ENCODE results near the gene RNF227.
A peak's percentile ranks its signal among the peaks of the same experiment; 100 is the strongest.
"Not testable (repeated sequence)": the region's sequence is repeated elsewhere in the genome, so short reads cannot be mapped to it uniquely, and the experiment has no call there.

RNF227 gene

DNA sequence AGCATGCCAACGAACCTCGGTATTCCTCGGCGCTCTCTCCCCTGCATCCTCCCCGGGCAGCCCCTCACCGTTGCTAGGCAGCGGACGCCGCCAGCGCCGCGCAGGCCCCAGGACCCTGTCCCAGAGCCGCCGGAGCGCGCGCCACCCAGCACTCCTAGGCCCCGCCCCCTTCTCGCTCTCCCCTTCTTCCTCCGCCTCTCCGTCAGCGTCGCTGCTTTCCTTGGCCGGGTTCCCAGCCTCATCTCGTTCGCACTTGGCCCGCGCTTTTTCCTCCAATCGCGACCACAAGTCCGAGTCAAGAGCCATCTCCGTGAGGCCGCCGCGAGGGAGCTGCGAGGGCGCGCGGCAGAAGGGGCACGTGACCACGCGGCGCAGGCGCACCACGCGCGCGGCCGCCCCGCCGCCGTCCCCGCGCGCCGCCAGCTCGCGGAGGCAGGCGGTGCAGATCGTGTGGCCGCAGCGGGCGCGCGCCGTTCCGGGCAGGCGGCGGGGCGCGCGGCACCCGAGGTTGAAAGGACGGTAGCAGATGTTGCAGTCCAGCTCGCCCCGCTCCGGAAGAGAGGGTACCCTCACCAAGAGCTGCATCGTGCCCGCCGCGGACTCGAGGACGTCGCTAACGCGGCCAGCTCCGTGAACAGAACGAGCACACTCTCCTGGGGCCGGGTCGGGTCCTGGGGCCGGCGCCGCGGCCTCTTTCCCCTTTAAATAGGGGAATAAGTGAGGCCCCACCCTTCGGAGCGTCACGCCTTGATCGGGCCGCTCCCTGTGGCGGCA lies at the start of gene RNF227:
RNF227 (minus strand) TSS at position 679 of the 774 bp plus-strand sequence; CDS start at position 585, 94 bp downstream.
- DNase-seq = peak; percentile 95

DNA sequence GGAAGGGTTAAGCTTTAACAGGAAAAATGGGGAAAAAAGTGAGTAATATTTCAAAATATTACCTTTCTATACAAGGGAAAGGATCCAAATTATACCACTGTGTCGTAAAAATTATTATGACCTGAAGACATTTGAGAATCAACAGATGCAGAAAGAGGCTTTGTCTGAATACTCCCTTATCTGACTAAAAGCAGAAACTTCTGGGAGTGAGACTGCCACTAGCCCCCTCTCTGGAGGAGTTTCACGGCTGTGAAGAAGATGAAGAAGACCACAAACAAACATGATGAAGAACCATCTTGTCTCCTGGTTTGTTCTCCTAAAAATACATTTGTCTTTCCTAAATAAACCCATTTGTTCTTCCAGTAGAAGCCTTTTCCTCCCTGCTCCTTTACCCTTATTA lies 45.3 kb upstream of the RNF227 start:
- DNase-seq = no peak

DNA sequence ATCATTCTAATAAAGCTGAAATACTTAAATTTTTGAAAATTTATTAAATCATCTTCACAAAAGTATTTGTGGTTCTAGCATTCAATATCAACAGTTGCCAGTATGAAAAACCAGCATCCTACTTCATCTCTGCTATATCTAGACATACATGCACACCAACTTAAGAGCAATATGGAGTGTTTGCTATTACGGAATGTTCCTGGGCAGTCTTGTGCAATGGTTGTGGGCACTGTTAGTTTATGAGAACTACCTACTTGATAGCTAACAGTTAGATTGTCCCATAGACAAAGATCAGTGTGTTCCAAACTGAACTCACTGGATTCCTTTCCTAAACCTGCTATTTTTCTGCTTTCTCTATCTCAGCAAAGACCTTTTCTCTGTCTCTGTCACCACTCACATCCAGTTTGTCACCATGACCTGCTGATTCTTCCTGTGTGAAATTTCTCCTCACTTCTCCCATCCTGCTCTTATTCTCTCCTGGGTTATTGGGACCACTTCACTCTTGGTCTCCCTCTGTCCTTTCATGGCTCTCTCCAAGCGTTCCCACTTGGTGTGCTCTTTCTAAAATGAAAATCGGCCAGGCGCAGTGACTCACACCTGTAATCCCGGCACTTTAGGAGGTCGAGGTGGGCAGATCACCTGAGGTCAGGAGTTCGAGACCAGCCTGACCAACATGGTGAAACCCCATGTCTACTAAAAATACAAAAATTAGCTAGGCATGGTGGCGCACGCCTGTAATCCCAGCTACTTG lies 43.6 kb upstream of the RNF227 start:
- no peak for DNase-seq

DNA sequence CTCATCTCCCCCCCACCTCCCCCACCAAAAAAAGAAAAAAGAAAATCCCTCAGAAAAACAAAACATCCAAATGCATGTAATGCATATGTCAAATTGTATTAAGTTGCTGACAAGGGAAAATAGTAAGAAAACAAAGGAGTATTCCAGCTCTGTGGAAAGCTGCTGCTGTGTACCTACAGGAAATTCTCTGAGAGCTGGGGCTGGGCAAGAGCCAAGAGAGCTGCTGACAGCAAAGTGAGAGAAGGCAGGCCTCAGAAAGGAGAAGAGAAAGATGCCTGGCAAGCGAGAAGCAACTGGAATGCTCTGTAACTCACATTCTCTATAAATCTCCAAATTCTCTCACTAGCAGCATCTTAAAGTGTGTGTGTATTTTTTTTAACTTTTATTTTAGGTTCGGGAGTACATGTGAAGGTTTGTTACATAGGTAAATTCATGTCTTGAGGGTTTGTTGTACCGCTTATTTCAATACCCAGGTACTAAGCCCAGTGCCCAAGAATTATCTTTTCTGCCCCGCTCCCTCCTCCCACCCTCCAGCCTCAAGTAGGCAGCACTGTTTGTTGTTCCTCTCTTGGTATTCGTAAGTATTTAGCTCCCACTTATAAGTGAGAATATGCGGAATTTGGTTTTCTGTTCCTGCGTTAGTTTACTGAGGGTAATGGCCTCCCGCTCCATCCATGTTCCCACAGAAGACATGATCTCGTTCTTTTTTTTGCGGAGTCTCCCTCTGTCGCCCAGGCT lies 40.3 kb upstream of the RNF227 start:
- DNase-seq = no peak

DNA sequence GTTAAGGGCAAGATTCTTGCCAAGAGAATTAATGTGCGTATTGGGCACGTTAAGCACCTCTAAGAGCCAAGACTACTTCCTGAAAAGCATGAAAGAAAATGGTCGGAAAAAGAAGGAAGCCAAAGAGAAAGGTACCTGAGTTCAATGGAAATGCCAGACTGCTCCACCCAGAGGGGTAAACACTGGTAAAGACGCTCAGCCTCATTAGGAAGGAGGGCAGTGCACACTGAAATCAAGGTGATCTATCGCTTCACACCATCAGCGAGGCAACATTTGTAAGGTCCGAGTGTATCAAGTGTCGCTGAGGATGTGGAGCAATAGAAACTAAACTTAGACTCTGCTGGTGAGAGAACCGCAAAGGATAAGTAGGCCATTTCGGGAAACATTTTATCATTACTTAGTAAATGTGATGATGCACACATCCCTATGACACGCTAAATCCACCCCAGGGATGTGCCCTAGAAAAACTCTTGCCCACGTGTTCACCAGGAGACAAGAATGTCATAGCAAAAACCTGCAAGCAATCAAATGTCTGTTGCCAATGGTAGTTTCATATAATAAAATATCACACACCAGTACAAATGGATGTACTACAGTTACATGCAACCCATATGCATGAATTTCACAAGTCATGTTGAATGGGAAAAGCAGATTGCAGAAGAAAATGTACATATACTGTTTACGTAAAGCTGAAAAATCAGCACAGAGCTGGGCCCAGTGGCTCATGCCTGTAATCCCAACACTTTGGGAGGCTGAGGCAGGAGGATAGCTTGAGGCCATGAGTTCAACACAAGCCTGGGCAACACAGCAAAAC lies 39.5 kb upstream of the RNF227 start:
- no peak for DNase-seq

DNA sequence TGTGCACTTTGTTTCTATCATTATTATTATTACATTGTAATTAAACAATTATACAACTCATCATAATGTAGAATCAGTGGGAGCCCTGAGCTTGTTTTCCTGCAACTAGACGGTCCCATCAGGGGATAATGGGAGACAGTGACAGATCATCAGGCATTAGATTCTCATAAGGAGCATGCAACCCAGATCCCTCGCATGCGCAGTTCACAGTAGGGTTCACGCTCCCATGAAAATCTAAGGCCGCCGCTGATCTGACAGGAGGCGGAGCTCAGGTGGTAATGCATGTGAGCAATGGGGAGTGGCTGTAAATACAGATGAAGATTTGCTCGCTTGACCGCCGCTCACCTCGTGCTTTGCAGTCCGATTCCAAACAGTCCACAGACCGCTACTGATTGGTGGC lies 37.2 kb upstream of the RNF227 start:
- DNase-seq = not testable (repeated sequence)

DNA sequence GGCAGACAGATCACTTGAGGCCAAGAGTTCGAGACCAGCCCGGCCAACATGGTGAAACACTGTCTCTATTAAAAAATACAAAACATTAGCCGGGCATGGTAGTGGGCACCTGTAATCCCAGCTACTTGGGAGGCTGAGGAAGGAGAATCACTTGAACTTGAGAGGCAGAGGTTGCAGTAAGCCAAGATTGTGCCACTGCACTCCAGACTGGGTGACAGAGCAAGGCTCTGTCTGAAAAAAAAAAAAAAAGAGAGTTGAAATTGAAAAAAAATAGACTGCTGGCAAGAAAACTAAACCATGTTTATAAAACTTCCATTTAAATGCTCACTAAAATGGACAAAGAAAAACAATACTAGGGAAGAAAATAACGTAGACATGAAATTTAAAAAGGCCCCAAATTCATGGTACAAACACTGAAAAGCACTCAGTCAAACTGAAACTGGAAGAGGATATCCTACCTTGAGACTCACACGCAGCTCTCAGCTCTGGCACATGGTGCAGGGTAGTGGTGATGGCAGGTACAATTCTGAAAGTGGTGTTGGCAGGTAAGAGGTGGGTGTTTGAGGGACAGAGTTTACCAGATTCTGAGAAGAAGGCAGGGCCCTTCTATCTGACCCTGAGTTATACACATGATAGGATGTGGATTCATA lies 35.2 kb upstream of the RNF227 start:
- no peak for DNase-seq

DNA sequence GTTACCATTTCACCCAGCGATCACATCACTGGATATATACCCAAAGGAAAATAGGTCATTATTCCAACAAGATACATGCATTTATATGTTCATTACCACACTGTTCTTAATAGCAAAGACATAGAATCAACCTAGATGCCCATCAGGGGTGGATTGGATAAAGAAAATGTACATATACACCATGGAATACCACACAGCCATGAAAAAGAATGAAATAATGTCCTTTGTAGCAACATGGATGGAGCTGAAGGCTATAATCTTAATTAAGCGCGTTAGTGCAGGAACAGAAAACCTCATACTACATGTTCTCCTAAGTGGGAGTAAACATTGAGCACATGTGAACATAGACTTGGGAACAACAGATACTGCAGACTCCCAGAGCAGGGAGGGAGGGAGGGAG lies 34.5 kb upstream of the RNF227 start:
- DNase-seq = no peak

DNA sequence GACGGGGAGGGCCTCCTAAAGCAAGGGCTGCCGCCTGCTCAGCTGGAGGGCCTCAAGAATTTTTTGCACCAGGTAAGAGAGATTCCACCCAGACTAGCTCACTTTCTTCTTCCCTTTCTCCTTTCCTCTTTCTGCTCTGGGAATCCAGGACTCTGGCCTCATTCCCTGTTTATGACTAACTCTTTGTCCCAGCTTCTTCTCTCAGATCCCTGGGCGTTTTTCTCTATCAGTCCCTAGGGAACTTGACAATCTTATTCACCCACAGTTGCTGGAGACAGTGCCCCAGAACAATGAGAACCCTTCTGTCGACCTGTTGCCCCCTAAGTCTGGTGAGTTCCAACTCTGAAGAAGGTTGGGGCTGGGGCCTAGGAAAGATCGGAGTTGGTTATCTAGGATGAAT lies 31.6 kb upstream of the RNF227 start:
- DNase-seq = no peak

DNA sequence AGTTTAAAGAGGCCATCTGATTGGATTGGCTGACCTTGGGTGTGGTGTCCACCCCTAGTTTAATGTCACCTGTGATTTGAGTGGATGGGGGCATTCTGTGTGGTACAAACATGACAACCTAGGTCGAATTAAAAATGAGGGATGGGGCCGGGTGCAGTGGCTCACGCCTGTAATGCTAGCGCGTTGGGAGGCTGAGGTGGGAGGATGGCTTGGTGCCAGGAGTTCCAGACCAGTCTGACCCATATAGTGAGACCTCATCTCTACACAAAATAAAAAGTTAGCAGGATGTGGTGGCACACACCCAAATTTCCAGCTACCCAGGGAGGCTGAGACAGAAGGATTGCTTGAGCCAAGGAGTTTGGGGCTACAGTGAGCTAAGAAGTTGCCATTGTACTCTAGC lies 30.4 kb upstream of the RNF227 start:
- no peak for DNase-seq

DNA sequence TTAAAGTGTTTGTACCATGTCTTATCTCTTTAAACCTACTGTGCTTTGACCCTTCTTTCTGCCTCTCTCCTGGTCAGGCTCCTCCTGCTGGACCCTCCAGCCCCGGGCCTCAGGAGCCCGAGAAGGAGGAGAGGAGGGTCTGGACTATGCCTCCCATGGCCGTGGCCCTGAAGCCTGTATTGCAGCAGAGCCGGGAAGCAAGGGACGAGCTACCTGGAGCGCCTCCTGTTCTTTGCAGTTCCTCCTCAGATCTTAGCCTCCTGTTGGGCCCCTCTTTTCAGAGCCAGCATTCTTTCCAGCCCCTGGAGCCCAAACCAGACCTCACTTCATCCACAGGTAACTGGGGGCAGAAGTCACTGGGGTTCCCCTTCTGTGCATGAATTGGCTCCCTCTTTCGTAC lies 29.6 kb upstream of the RNF227 start:
- DNase-seq = no peak

DNA sequence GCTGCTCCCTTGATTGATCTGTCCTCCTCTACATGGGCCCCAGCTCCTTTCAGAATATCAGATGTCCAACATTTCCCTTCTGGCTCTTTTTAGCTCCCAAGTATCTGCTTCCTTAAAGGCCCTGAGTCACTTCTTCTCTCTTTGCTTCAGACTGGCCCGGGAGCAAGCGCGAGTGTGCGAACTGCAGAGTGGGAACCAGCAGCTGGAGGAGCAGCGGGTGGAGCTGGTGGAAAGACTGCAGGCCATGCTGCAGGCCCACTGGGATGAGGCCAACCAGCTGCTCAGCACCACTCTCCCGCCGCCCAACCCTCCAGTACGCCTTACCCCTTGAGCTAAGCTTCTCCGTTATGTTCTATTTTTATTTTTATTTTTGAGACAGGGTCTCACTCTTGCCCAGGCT lies 28.2 kb upstream of the RNF227 start:
- DNase-seq = no peak

DNA sequence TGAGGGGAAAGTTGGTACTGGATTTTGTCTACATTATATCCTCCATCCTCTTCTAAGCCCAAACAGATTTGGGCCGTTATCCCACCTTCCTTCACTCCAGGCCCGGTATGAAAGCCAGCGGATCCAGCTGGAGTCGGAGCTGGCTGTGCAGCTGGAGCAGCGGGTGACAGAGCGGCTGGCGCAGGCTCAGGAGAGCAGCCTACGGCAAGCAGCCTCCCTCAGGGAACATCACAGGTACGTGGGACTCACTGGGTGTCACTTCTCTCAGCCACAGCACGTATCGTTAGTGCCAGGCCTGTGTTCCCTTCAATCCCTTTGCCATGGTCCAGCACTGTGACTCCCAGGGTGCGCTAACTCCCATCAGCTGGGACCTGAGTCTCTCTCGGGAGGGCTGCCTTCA lies 27.2 kb upstream of the RNF227 start:
- no peak for DNase-seq

DNA sequence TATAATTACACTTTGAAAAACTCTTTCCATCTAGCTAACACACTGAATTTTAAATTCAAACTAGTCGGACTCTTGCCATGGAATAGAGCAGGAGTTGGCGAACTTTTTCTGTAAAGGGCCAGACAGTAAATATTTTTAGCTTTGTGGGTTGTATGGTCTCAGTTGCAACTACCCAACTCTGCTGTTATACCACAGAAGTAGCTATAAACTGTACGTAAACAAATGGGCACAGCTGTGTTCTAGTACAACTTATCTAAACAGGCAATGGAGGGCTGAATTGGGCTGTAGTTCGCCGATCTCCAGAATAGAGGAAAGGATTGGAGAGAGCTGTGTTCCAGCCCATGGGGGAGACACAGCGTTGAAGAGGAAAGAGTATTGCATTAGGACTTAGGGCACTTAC lies 24.7 kb upstream of the RNF227 start:
- no peak for DNase-seq

DNA sequence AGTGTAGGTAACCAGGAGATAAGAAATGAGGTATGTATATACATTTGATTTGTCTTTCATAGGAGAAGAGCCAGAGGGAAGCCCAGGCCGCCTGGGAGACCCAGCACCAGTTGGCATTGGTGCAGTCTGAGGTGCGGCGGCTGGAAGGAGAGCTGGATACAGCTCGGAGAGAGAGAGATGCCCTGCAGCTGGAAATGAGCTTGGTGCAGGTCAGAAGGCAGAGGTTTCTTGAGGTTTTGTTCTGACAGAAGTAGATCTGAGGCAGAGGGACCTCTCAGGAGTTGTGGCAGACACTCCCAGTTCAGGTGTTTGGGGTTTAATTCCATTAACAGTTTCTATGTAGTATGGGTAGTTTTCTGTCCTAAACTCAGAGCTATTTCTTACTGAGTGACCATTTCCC lies 23.9 kb upstream of the RNF227 start:
- DNase-seq = no peak

DNA sequence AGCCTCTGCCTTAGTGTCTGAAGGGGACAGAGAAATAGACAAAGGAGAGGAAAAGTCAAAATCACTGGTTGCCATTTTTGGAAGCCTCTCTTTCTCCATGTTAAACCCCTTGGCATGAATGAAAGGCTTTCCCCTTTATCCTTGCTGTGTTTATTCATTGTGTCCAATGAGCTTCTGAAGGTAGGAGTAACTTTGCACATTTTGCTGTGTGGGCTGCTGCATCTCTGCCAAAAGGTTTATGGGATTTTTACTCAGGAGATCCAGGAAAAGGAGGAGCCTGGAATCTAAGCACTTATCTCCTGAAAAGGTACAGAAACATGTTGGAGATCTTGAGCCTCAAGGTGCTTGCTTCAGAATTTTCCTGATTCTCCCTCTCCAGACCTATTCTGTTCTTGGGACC lies 19.8 kb upstream of the RNF227 start:
- no peak for DNase-seq

DNA sequence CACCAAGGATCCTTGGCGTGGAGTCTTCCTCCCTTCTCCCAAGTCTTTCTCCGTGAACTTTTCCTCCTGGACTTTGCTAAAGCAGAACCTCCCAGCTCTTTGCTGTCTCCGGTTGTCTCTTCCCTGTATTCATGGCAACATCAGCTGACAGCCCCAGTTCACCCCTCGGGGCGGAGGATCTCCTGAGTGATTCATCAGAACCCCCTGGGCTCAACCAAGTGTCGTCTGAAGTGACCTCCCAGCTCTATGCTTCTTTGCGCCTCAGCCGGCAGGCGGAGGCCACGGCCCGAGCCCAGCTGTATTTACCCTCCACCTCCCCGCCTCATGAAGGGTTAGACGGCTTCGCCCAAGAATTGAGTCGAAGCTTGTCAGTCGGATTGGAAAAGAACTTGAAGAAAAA lies 16.9 kb upstream of the RNF227 start:
- no peak for DNase-seq

DNA sequence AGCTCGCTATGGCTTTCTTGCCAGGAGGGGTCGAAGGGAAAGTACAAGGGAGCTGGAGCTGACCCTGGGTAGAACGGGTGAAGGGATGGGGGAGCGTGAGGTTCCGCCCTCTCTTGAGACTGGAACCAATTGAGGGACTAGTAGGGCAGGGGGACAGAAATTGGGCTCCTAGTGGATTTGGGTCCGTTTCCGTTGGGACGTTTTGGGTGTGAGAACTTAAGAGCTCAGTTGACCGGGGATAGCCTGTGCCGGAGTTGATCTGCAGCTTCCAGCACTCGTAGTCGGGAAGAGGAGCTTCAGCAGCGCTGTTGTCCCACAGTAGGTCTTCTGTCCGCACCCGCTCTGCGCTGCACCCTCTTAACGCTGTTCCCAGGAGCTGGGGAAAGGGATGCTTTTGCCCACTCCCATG lies 16.4 kb upstream of the RNF227 start:
- DNase-seq = no peak

DNA sequence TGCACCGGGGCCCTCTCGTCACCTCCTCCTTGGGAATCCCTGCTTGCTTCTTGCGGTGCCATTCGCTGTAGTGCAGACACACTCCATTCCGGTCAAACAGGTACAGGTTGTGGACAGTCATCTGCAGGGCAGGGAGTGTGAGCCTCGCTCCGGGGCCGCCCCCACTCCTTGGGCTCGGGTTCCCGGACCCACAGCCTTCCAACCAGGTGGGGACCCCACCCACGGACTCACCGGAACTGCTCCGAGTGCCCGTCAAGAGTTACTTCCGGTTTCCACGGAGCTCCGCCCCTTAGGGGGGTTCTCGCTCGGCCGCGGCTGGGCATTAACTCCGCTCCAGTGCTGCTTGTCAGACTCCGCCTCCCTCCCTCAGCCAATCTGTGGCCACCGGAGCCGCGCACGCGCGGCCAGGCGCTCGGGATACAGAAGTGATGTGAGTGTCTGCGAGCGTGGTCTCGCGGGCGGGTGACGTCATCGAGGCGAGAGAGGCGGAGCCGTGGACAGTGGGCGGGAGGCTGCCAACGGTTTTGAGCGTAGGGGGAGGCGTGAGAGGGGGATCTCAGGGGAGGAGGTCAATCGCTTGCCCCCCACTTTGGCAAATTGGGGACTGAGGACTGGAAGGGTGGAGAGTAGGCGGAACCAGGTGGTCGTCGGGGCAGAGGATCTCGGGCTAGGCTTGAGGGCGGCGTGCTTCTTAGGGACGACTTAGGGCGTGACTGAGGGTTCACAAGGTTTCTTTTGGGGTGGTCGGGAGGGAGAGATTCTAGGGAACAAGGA lies 15.8 kb upstream of the RNF227 start, which contains the start of the genes CNTROB and TRAPPC1:
CNTROB (plus strand) TSS at position 498 of the 774 bp plus-strand sequence. CDS start 874 bp downstream, outside the sequence.
TRAPPC1 (minus strand) TSS at position 238 of the 774 bp plus-strand sequence; CDS start at position 121, 117 bp downstream.
- DNase-seq = peak; percentile 96

DNA sequence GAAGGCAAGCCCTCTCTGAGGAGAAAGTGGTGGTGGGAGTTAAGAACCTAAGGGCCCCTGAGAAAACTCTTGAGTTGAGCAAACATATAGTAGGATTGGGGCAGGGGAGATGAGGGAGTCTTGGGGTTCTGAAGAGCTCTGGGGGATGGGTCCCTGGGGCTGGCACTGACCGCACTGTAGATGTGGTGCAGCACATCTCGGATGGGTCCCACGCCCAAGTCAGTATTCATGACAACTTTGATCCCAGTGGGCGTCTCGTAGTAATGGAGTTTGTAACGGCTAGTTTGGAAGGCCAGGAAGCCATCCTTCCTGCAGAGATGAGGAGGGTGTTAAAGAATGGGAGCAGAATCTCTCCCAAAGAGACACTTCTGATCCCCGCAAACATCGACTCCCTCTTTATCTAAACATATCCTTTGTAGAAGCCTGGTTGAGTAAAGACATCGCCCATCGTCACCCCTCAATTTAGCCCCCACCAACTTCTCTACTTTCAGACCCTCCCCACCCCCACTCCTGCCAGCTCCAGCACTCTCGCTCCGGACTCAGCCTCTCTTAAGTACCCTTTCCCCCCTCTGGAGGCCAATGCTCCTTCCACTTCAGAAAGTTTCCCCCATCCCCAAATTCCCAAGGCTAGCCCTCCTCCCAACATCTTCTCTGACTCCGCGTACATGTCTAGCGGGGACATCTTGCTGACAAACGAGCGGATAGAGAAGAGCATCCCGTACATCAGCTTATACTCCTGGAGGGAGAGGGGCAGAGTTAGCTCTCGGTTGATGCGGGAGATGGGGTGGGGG lies 14.9 kb upstream of the RNF227 start:
- no peak for DNase-seq
